OCI-LY7 (cell line): ENCODE results near the gene MORF4L1.

Source experiments
- EZH2phosphoT487 ChIP-seq: fragments of 200-600 bp; sonication (generic); IDR thresholded peaks from 2 replicates; pipeline ENCODE4 v1.6.1; 2018; ENCODE audit warnings: low read depth, borderline replicate concordance, mild to moderate bottlenecking, mixed run types, antibody characterized with exemption, low read length, moderate library complexity, mixed read lengths
- TF ChIP-seq, protein P1 (sequence below): fragments of 200-600 bp; sonication (generic); conservative IDR thresholded peaks from 2 replicates; pipeline ENCODE4 v1.5.1; 2014; ENCODE audit warnings: mild to moderate bottlenecking, antibody characterized with exemption, low read length, moderate library complexity, mixed read lengths

DNA sequence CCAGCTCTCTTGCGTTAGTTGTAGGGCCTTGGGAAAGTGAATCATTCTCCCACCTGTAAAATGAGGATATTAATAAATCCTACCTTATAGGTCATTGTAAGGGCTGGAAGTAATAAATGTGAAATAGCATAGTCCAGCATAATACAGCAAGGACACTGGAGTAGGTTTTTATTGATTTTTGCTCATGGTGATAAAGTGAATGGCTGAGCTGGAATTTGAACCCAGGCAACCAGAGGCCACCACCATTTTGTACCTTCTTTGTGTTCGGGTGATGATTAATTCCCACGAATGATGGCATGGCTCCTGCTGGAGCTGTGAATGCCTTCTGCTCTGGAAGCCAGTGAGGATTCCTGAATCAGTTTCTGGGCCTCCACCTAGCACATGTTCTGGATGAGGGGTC, 40.3 kb downstream of the MORF4L1 start:
- TF ChIP-seq, protein P1, sequence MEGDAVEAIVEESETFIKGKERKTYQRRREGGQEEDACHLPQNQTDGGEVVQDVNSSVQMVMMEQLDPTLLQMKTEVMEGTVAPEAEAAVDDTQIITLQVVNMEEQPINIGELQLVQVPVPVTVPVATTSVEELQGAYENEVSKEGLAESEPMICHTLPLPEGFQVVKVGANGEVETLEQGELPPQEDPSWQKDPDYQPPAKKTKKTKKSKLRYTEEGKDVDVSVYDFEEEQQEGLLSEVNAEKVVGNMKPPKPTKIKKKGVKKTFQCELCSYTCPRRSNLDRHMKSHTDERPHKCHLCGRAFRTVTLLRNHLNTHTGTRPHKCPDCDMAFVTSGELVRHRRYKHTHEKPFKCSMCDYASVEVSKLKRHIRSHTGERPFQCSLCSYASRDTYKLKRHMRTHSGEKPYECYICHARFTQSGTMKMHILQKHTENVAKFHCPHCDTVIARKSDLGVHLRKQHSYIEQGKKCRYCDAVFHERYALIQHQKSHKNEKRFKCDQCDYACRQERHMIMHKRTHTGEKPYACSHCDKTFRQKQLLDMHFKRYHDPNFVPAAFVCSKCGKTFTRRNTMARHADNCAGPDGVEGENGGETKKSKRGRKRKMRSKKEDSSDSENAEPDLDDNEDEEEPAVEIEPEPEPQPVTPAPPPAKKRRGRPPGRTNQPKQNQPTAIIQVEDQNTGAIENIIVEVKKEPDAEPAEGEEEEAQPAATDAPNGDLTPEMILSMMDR, result no peak
- no peak for TF ChIP-seq EZH2phosphoT487
